Measurements from ENCODE around the gene GTPBP1.
A peak's percentile ranks its signal among the peaks of the same experiment; 100 is the strongest.

GTPBP1 gene

DNA sequence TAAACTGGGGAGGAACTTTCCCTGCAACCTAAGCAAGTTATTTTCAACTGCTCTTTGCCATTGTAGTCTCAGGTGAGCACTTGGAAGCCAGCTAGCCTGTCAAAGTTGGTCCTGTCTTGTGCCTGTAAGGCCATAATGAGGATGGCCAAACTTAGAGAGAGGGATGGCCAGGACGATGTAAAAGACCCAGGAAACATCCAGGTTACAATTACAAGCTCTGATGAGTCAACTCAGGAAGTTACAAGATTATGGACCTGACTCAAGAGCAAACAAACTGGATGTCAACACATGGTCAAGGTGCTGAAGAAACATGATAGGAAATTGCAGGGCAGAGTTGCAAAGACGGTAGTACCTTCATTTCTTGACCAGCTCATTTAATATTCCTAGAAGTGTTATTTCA, 1.6 kb downstream of the GTPBP1 start:
- H3K4me2 ChIP-seq (ENCODE audit: low read length): peak overlapping the region; percentile 74
- peak overlapping the region; percentile 73 for H3K4me3 ChIP-seq (ENCODE audit: low read depth, low read length)
- no peaks in the 10 kb centered on the region for H3K36me3 ChIP-seq (ENCODE audit: control insufficient read depth, insufficient read depth, low read length)
- no peak overlapping the region for H3K9ac ChIP-seq
- H3K27ac ChIP-seq: no peak overlapping the region
- H2AFZ ChIP-seq: no peak overlapping the region
- peaks cover 5% of the 10 kb centered on the region for H3K4me1 ChIP-seq
- no peaks in the 10 kb centered on the region for H3K27me3 ChIP-seq (ENCODE audit: control insufficient read depth, insufficient read depth, low read length)
- TF ChIP-seq, protein P1, sequence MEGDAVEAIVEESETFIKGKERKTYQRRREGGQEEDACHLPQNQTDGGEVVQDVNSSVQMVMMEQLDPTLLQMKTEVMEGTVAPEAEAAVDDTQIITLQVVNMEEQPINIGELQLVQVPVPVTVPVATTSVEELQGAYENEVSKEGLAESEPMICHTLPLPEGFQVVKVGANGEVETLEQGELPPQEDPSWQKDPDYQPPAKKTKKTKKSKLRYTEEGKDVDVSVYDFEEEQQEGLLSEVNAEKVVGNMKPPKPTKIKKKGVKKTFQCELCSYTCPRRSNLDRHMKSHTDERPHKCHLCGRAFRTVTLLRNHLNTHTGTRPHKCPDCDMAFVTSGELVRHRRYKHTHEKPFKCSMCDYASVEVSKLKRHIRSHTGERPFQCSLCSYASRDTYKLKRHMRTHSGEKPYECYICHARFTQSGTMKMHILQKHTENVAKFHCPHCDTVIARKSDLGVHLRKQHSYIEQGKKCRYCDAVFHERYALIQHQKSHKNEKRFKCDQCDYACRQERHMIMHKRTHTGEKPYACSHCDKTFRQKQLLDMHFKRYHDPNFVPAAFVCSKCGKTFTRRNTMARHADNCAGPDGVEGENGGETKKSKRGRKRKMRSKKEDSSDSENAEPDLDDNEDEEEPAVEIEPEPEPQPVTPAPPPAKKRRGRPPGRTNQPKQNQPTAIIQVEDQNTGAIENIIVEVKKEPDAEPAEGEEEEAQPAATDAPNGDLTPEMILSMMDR (IDR thresholded peaks at IDR 0.05): no peak
- H3K79me2 ChIP-seq: peaks cover 25% of the 10 kb centered on the region
- no peaks in the 10 kb centered on the region for H3K9me3 ChIP-seq (ENCODE audit: control insufficient read depth, low read length)

DNA sequence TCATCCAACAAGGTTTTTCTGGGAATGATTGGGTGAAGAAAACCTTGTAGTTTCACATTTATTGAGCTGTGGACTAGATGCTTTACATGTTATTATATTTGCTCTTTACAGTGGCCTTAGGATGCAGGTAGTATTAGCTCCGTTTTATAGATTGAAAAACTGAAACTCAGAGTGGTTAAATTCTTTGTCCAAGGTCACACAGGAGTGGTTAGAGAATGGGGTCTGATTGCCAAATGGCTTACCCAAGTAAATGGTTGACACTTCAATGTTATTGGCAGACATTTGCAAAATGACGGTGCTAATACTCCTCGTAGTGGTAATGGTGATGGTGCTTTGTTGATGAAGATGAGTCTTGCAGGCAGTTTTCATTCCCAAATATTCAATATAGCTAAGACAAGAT, 2.2 kb downstream of the GTPBP1 start:
- TF ChIP-seq, protein P1 (IDR thresholded peaks at IDR 0.05): no peak
- H3K27ac ChIP-seq: no peak overlapping the region

DNA sequence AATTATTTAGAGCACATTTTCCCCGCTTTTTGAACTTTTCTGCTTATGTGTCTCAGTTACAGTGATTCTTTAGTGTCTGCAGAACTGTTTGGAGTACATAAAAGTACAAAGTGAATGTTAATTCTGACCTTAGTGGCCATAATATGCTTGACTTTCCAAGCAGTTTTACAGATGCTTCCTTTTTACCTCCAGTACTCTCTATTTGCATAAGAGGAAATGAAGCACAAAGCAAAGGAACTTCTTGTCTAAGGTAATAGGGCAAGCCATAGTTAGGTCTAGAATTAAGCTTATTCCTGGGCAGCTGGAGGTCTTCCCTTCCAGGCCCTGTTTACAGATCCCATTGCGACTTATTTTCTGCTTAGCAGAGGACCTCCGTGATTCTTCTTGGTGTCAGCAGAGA, 3.6 kb downstream of the GTPBP1 start:
- Histone ChIP-seq H3K36me3 (ENCODE audit: control insufficient read depth, insufficient read depth, low read length) (no peaks in the 10 kb centered on the region), H3K9ac (no peak overlapping the region), H3K27me3 (ENCODE audit: control insufficient read depth, insufficient read depth, low read length) (no peaks in the 10 kb centered on the region), H3K79me2 (peaks cover 27% of the 10 kb centered on the region), H3K9me3 (ENCODE audit: control insufficient read depth, low read length) (no peaks in the 10 kb centered on the region), H3K27ac (no peak overlapping the region), H3K4me1 (peaks cover 5% of the 10 kb centered on the region), H3K4me3 (ENCODE audit: low read depth, low read length) (no peak overlapping the region), H3K4me2 (ENCODE audit: low read length) (no peak overlapping the region), H2AFZ (no peak overlapping the region)
- TF ChIP-seq, protein P1 (IDR thresholded peaks at IDR 0.05): no peak

More for the DNA sequence above, 2.2 kb downstream of the GTPBP1 start:
- Histone ChIP-seq H3K9ac (no peak overlapping the region), H3K27me3 (ENCODE audit: control insufficient read depth, insufficient read depth, low read length) (no peaks in the 10 kb centered on the region), H3K4me3 (ENCODE audit: low read depth, low read length) (no peak overlapping the region), H3K79me2 (peaks cover 25% of the 10 kb centered on the region), H3K4me1 (peaks cover 5% of the 10 kb centered on the region), H2AFZ (no peak overlapping the region), H3K9me3 (ENCODE audit: control insufficient read depth, low read length) (no peaks in the 10 kb centered on the region), H3K4me2 (ENCODE audit: low read length) (no peak overlapping the region), H3K36me3 (ENCODE audit: control insufficient read depth, insufficient read depth, low read length) (no peaks in the 10 kb centered on the region)

DNA sequence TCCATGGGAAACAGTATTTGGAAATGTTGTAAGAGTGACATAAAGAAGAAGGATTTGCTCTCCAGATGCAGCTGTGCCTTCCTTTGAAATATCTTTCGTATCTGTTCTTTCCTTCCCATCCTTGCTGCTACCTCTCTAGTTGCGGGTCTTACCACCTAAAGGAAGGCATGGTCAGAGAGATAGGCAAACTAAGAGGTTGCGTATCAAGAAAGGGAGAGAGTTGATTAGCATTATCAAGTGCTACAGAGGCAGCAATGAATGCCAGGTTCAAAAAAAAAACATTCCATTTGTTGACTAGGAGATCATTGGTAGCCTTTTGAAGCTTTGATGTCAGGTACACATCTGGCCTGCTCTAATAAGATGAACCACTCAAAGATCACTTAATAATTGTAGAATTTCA, 4.6 kb downstream of the GTPBP1 start:
- no peaks in the 10 kb centered on the region for H3K36me3 ChIP-seq (ENCODE audit: control insufficient read depth, insufficient read depth, low read length)
- no peak overlapping the region for H3K27ac ChIP-seq
- H3K4me2 ChIP-seq (ENCODE audit: low read length): no peak overlapping the region
- TF ChIP-seq, protein P1 (IDR thresholded peaks at IDR 0.05): no peak
- H3K4me1 ChIP-seq: peaks cover 2% of the 10 kb centered on the region
- no peaks in the 10 kb centered on the region for H3K9me3 ChIP-seq (ENCODE audit: control insufficient read depth, low read length)
- peaks cover 27% of the 10 kb centered on the region for H3K79me2 ChIP-seq
- H3K9ac ChIP-seq: no peak overlapping the region
- H3K4me3 ChIP-seq (ENCODE audit: low read depth, low read length): no peak overlapping the region
- H3K27me3 ChIP-seq (ENCODE audit: control insufficient read depth, insufficient read depth, low read length): no peaks in the 10 kb centered on the region
- H2AFZ ChIP-seq: no peak overlapping the region

DNA sequence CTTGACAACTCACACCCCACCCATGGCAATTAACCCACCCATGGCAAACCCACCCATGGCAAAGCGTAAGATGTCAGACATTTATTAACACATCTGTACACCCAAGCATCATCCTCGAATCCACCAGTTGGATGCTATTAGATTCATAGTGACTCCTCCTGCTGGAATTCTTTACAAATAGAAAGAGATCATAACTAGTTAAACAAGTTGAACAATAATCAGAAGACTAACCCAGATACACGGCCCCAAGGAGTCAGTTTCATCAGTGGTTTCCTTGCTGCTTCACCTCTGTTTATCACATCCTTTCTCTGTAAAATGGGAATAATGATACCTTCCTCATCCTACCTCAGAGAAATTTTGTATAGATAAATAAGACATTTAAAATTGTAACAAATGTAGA, 5.1 kb downstream of the GTPBP1 start:
- Histone ChIP-seq H2AFZ (no peak overlapping the region), H3K27me3 (ENCODE audit: control insufficient read depth, insufficient read depth, low read length) (no peaks in the 10 kb centered on the region), H3K36me3 (ENCODE audit: control insufficient read depth, insufficient read depth, low read length) (no peaks in the 10 kb centered on the region), H3K4me3 (ENCODE audit: low read depth, low read length) (no peak overlapping the region), H3K4me2 (ENCODE audit: low read length) (no peak overlapping the region), H3K9me3 (ENCODE audit: control insufficient read depth, low read length) (no peaks in the 10 kb centered on the region), H3K9ac (no peak overlapping the region), H3K27ac (no peak overlapping the region), H3K4me1 (peaks cover 2% of the 10 kb centered on the region), H3K79me2 (peaks cover 27% of the 10 kb centered on the region)
- TF ChIP-seq, protein P1 (IDR thresholded peaks at IDR 0.05): no peak

All from parathyroid adenoma (tissue), 2 donors.